ENCODE measurements around the gene IPCEF1. TPM values are rescaled to one million over a fixed set of nuclear protein-coding genes. Genes with fewer than 3 reads are reported as not detected.

IPCEF1 gene
- total and polyA plus RNA-seq, 4 experiments from 2014 or later: 67.7 to 97.7 (median 82.2) TPM

Other genes starting within 250 kb of the IPCEF1 start
- gene CNKSR3, start 153.9 kb upstream of the IPCEF1 start, total RNA-seq: not detected
- gene CNKSR3, start 153.9 kb upstream of the IPCEF1 start, polyA plus RNA-seq: not detected